ENCODE results near the gene PLXNA2. TPM values are rescaled to one million over a fixed set of nuclear protein-coding genes. Genes with fewer than 3 reads are reported as not detected.

The PLXNA2 gene
- total and polyA plus RNA-seq, 2 of the 4 experiments (the other 2 are of a cell fraction), result 0.72 to 1.1 TPM

DNA sequence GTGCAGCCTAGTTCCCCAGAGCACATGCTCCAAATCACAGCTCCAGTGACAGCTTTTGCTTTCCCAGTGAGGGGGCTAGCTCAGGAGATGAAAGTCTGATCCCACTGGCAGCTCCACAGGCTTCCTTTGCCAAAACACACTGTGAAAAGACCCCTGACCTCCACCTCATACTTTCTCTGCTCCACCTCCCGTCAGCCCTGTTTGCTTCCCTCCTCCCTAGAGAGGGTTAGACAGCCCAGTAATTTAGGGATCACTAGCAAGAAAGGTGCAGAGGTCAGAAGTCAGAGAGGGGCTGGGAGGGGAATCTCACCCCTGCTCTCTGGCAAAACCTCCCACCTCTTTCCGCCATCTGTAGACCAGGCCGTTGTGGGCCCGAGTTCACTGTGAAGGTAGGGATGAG lies 62.8 kb downstream of the PLXNA2 start:
- intact Hi-C loops (cut with micrococcal nuclease), result no loop called here
- Histone ChIP-seq H2AK5ac (ENCODE audit: low read depth, low read length) (no peak overlapping the region), H2AK9ac (replicated peaks; ENCODE audit: low read depth, low read length, poor library complexity) (no peak overlapping the region), H3K36me3 (ENCODE audit: control insufficient read depth, insufficient read depth, low read length) (no peaks in the 10 kb centered on the region), H4K20me1 (ENCODE audit: insufficient read depth, low read length) (no peaks in the 10 kb centered on the region), H3K9me1 (ENCODE audit: insufficient read depth, low read length) (peaks cover 15% of the 10 kb centered on the region), H3K4me2 (ENCODE audit: low read depth, low read length) (no peak overlapping the region), H3K18ac (ENCODE audit: low read depth, low read length) (no peak overlapping the region), H4K5ac (ENCODE audit: low read depth, low read length) (no peak overlapping the region), H3K4ac (ENCODE audit: low read depth, low read length) (no peak overlapping the region), H3K23ac (ENCODE audit: low read depth, low read length) (no peak overlapping the region), H2BK15ac (ENCODE audit: low read depth, low read length) (no peak overlapping the region), H3K9me3 (ENCODE audit: control insufficient read depth, insufficient read depth, low read length) (no peaks in the 10 kb centered on the region), H3K27me3 (ENCODE audit: control insufficient read depth, insufficient read depth, low read length) (no peaks in the 10 kb centered on the region), H2BK20ac (ENCODE audit: low read depth, low read length) (no peak overlapping the region), H4K8ac (ENCODE audit: low read depth in 2 of 2, low read length in 2 of 2) (no peak overlapping the region), H3K4me3 (ENCODE audit: insufficient read depth, low read depth, low read length) (no peak overlapping the region), H3K56ac (ENCODE audit: extremely low read depth, insufficient read depth, low read length) (no peak overlapping the region), H2BK5ac (ENCODE audit: low read depth, low read length, poor library complexity, severe bottlenecking) (no peak overlapping the region), H4K91ac (ENCODE audit: insufficient read depth, low read depth, low read length) (no peak overlapping the region), H3K79me1 (ENCODE audit: low read depth in 1 of 2, low read length in 2 of 2) (peaks cover 0 to 4% of the 10 kb centered on the region in 2 experiments; a peak in 1 of 4 replicates), H2BK120ac (ENCODE audit: low read depth, low read length) (no peak overlapping the region), H2AFZ (replicated peaks; ENCODE audit: low read length, poor library complexity) (no peak overlapping the region), H3K27ac (ENCODE audit: insufficient read depth, low read length) (no peak overlapping the region), H3K4me1 (ENCODE audit: control insufficient read depth, insufficient read depth, low read length) (peaks cover 11% of the 10 kb centered on the region), H3K14ac (replicated peaks; ENCODE audit: low read depth, low read length) (no peak overlapping the region), H3K9ac (ENCODE audit: low read depth, low read length) (no peak overlapping the region)
- ATAC-seq (ENCODE audit: low read depth), result no peak
- ChIA-PET POLR2A (ENCODE audit: unreplicated experiment) (no interaction called here), CTCF (no interaction called here)
- WGBS, 2 experiments (ENCODE audit: extremely low coverage in 2 of 2, insufficient read length in 1 of 2), result no CpG with 5 or more reads among the region's 4 CpGs
- dilution Hi-C loops (cut with HindIII; ENCODE audit: low sequenced_read_pairs, unreplicated experiment), result no loop called here
- TF ChIP-seq POLR2A (IDR thresholded peaks at IDR 0.05; ENCODE audit: low read depth, low read length) (no peak), CHD1 (IDR thresholded peaks at IDR 0.05; ENCODE audit: low read depth, low read length) (no peak), SMC3 (IDR thresholded peaks at IDR 0.05; ENCODE audit: low read depth, low read length) (no peak), RAD21 (IDR thresholded peaks at IDR 0.05; ENCODE audit: low read length) (no peak), FOS (IDR thresholded peaks at IDR 0.05; ENCODE audit: low read depth, low read length) (no peak), BHLHE40 (IDR thresholded peaks at IDR 0.05; ENCODE audit: low read depth, low read length) (no peak), MAZ (IDR thresholded peaks at IDR 0.05; ENCODE audit: borderline replicate concordance, low read depth, low read length) (no peak), NFE2L2 (IDR thresholded peaks at IDR 0.05; ENCODE audit: low read depth, low read length) (no peak), USF2 (IDR thresholded peaks at IDR 0.05; ENCODE audit: low read depth, low read length) (no peak), ELK1 (IDR thresholded peaks at IDR 0.05; ENCODE audit: borderline replicate concordance, low read depth, low read length) (no peak), RFX5 (IDR thresholded peaks at IDR 0.05; ENCODE audit: low read depth, low read length) (no peak), MAFK (IDR thresholded peaks at IDR 0.05; ENCODE audit: low read depth, low read length) (no peak), RCOR1 (IDR thresholded peaks at IDR 0.05; ENCODE audit: insufficient replicate concordance, low read length) (no peak), MXI1 (IDR thresholded peaks at IDR 0.05; ENCODE audit: borderline replicate concordance, low read depth, low read length) (no peak), CEBPB (IDR thresholded peaks at IDR 0.05; ENCODE audit: low read depth, low read length) (no peak)
- TF ChIP-seq, protein P1, sequence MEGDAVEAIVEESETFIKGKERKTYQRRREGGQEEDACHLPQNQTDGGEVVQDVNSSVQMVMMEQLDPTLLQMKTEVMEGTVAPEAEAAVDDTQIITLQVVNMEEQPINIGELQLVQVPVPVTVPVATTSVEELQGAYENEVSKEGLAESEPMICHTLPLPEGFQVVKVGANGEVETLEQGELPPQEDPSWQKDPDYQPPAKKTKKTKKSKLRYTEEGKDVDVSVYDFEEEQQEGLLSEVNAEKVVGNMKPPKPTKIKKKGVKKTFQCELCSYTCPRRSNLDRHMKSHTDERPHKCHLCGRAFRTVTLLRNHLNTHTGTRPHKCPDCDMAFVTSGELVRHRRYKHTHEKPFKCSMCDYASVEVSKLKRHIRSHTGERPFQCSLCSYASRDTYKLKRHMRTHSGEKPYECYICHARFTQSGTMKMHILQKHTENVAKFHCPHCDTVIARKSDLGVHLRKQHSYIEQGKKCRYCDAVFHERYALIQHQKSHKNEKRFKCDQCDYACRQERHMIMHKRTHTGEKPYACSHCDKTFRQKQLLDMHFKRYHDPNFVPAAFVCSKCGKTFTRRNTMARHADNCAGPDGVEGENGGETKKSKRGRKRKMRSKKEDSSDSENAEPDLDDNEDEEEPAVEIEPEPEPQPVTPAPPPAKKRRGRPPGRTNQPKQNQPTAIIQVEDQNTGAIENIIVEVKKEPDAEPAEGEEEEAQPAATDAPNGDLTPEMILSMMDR (conservative IDR thresholded peaks at IDR 0.05; ENCODE audit: low read depth, low read length), result no peak
- BruUV-seq (replicated peaks), result no TSS peak
- in situ Hi-C loops (cut with MboI; ENCODE audit: low sequenced_read_pairs), result no loop called here
- DNase-seq, result no peak
